WTC11 (cell line): Measurements from ENCODE around the gene CCDC149.

ENCODE experiments used
- FOXP1 ChIP-seq: sonication (generic); formaldehyde crosslinking; IDR thresholded peaks from 2 replicates; pipeline ENCODE4 v1.8.0; 2022; ENCODE audit warnings: missing genetic modification reagents, mild to moderate bottlenecking, moderate library complexity, borderline replicate concordance
- KAT7 ChIP-seq: sonication (generic); formaldehyde crosslinking; IDR thresholded peaks from 2 replicates; pipeline ENCODE4 v1.8.1; 2023; ENCODE audit warnings: missing genetic modification reagents, mild to moderate bottlenecking, borderline replicate concordance
- TCF7 ChIP-seq: sonication (generic); formaldehyde crosslinking; IDR thresholded peaks from 2 replicates; pipeline ENCODE4 v1.8.0; 2022; ENCODE audit warnings: mild to moderate bottlenecking, low read depth, missing genetic modification reagents, moderate library complexity
- TP53 ChIP-seq: sonication (generic); formaldehyde crosslinking; IDR thresholded peaks from 2 replicates; pipeline ENCODE4 v1.8.1; 2023; ENCODE audit warnings: mild to moderate bottlenecking, missing genetic modification reagents
- ZNF138 ChIP-seq: sonication (generic); formaldehyde crosslinking; conservative IDR thresholded peaks from 2 replicates; pipeline ENCODE4 v1.8.1; 2022; ENCODE audit warnings: mild to moderate bottlenecking, moderate library complexity, missing genetic modification reagents
- ZNF423 ChIP-seq: fragments of 250-450 bp; sonication (Bioruptor Pico); IDR thresholded peaks from 2 replicates; pipeline ENCODE4 v2.1.2; 2022; ENCODE audit warnings: mild to moderate bottlenecking, moderate library complexity
- TF ChIP-seq, protein P1 (sequence below): sonication (generic); formaldehyde crosslinking; IDR thresholded peaks from 2 replicates; pipeline ENCODE4 v1.8.0; 2022; ENCODE audit warnings: mild to moderate bottlenecking, missing genetic modification reagents
- TF ChIP-seq, protein P2 (sequence below): fragments of 200-600 bp; IDR thresholded peaks from 2 replicates; pipeline ENCODE4 v1.8.0; 2022; ENCODE audit warnings: antibody characterized with exemption
- TF ChIP-seq, protein P3 (sequence below): sonication (generic); formaldehyde crosslinking; IDR thresholded peaks from 2 replicates; pipeline ENCODE4 v1.8.1; 2023; ENCODE audit warnings: mild to moderate bottlenecking, missing genetic modification reagents, moderate library complexity
- TF ChIP-seq, protein P4 (sequence below): sonication (generic); formaldehyde crosslinking; IDR thresholded peaks from 2 replicates; pipeline ENCODE4 v1.8.1; 2022; ENCODE audit warnings: low read depth, missing genetic modification reagents, borderline replicate concordance
- TF ChIP-seq, protein P5 (sequence below): sonication (generic); formaldehyde crosslinking; IDR thresholded peaks from 2 replicates; pipeline ENCODE4 v1.8.0; 2022; ENCODE audit warnings: mild to moderate bottlenecking, missing genetic modification reagents
- TF ChIP-seq, protein P6 (sequence below): fragments of 250-450 bp; sonication (Bioruptor Pico); IDR thresholded peaks from 2 replicates; pipeline ENCODE4 v1.8.0; 2021; ENCODE audit warnings: mild to moderate bottlenecking

DNA sequence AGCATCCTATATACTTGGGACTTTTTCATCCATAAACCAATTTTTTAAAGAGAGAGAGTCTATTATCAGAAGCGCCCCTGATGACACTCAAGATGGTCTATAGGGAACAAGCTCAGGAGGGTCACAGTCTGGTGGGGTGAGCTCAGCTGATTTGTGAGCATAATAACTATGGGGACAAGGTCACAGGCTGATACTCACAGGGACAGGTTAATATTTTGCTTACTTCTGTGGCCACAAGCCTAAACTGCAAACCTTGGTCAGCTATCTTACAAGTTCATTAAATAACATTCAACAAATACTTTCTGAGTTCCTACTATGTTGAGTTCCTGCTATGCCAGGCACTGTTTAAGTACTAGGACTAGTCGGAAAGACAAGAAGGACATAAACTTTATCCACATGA lies 10.2 kb upstream of the CCDC149 start:
- TF ChIP-seq, protein P1, sequence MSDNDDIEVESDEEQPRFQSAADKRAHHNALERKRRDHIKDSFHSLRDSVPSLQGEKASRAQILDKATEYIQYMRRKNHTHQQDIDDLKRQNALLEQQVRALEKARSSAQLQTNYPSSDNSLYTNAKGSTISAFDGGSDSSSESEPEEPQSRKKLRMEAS (CRISPR knock-in tag), result no peak
- TF ChIP-seq, protein P2, sequence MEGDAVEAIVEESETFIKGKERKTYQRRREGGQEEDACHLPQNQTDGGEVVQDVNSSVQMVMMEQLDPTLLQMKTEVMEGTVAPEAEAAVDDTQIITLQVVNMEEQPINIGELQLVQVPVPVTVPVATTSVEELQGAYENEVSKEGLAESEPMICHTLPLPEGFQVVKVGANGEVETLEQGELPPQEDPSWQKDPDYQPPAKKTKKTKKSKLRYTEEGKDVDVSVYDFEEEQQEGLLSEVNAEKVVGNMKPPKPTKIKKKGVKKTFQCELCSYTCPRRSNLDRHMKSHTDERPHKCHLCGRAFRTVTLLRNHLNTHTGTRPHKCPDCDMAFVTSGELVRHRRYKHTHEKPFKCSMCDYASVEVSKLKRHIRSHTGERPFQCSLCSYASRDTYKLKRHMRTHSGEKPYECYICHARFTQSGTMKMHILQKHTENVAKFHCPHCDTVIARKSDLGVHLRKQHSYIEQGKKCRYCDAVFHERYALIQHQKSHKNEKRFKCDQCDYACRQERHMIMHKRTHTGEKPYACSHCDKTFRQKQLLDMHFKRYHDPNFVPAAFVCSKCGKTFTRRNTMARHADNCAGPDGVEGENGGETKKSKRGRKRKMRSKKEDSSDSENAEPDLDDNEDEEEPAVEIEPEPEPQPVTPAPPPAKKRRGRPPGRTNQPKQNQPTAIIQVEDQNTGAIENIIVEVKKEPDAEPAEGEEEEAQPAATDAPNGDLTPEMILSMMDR, result no peak
- TF ChIP-seq, protein P3, sequence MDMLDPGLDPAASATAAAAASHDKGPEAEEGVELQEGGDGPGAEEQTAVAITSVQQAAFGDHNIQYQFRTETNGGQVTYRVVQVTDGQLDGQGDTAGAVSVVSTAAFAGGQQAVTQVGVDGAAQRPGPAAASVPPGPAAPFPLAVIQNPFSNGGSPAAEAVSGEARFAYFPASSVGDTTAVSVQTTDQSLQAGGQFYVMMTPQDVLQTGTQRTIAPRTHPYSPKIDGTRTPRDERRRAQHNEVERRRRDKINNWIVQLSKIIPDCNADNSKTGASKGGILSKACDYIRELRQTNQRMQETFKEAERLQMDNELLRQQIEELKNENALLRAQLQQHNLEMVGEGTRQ (CRISPR knock-in tag), result no peak
- no peak for TF ChIP-seq TP53 (CRISPR knock-in tag)
- TF ChIP-seq, protein P4, sequence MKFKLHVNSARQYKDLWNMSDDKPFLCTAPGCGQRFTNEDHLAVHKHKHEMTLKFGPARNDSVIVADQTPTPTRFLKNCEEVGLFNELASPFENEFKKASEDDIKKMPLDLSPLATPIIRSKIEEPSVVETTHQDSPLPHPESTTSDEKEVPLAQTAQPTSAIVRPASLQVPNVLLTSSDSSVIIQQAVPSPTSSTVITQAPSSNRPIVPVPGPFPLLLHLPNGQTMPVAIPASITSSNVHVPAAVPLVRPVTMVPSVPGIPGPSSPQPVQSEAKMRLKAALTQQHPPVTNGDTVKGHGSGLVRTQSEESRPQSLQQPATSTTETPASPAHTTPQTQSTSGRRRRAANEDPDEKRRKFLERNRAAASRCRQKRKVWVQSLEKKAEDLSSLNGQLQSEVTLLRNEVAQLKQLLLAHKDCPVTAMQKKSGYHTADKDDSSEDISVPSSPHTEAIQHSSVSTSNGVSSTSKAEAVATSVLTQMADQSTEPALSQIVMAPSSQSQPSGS, result no peak
- no peak for TF ChIP-seq TCF7 (CRISPR knock-in tag)
- TF ChIP-seq, protein P5, sequence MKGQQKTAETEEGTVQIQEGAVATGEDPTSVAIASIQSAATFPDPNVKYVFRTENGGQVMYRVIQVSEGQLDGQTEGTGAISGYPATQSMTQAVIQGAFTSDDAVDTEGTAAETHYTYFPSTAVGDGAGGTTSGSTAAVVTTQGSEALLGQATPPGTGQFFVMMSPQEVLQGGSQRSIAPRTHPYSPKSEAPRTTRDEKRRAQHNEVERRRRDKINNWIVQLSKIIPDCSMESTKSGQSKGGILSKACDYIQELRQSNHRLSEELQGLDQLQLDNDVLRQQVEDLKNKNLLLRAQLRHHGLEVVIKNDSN (CRISPR knock-in tag), result no peak
- TF ChIP-seq FOXP1 (CRISPR knock-in tag), result no peak
- TF ChIP-seq, protein P6, sequence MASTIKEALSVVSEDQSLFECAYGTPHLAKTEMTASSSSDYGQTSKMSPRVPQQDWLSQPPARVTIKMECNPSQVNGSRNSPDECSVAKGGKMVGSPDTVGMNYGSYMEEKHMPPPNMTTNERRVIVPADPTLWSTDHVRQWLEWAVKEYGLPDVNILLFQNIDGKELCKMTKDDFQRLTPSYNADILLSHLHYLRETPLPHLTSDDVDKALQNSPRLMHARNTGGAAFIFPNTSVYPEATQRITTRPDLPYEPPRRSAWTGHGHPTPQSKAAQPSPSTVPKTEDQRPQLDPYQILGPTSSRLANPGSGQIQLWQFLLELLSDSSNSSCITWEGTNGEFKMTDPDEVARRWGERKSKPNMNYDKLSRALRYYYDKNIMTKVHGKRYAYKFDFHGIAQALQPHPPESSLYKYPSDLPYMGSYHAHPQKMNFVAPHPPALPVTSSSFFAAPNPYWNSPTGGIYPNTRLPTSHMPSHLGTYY (CRISPR knock-in tag), result no peak
- TF ChIP-seq KAT7 (CRISPR knock-in tag), result no peak
- TF ChIP-seq ZNF423 (CRISPR knock-in tag), result no peak
- no peak for TF ChIP-seq ZNF138 (CRISPR knock-in tag)
